Measurements from ENCODE around the gene PEX11G.

- no peak for TF ChIP-seq CTCF (IDR thresholded peaks at IDR 0.05)
- TF ChIP-seq POLR2AphosphoS5 (IDR thresholded peaks at IDR 0.05; ENCODE audit: low read depth, low read length): no peak
- no peak for TF ChIP-seq REST (IDR thresholded peaks at IDR 0.05; ENCODE audit: insufficient read depth in 1 of 2, low read depth in 2 of 2, low read length in 1 of 2)
These were observed 19.1 kb downstream of the PEX11G start for GRCh38 chr19:7469669-7470285.
